Lung (tissue), 12 donors: Measurements from ENCODE around the gene VPS37B. TPM values are rescaled to one million over a fixed set of nuclear protein-coding genes. Genes with fewer than 3 reads are reported as not detected.
A peak's percentile ranks its signal among the peaks of the same experiment; 100 is the strongest.

Experiments used
- ATAC-seq: fragments of 200-7000 bp; cut with Tn5 transposase; one replicate; pipeline ENCODE4 v1.9.1; 2020; ENCODE audit warnings: moderate number of reproducible peaks; ENCODE audit not compliant: insufficient read depth, low FRiP score
- DNase-seq, 3 donors: peaks; one replicate each; pipeline ENCODE4 v3.0.0-alpha.2; 2013 to 2017
- H3K27ac ChIP-seq, 2 donors: one replicate each; pipeline ENCODE4 v1.5.1; 2013; ENCODE audit warnings: mild to moderate bottlenecking in 2 of 2, moderate library complexity in 2 of 2, control low read depth in 1 of 2, inconsistent platforms in 1 of 2, low read depth in 1 of 2, low read length in 1 of 2
- H3K27me3 ChIP-seq, 3 donors: one replicate each; pipeline ENCODE4 v1.5.1; 2013; ENCODE audit warnings: low read length in 2 of 3; ENCODE audit not compliant: control insufficient read depth in 3 of 3, insufficient read depth in 3 of 3
- H3K36me3 ChIP-seq, 4 donors: one replicate each; pipeline ENCODE4 v1.5.1; 2013; ENCODE audit warnings: low read length in 4 of 4, mild to moderate bottlenecking in 1 of 4, moderate library complexity in 1 of 4; ENCODE audit not compliant: control insufficient read depth in 4 of 4, insufficient read depth in 4 of 4
- H3K4me1 ChIP-seq, 5 donors: one replicate each; pipeline ENCODE4 v1.5.1; 2013; ENCODE audit warnings: low read length in 5 of 5, mild to moderate bottlenecking in 2 of 5, moderate library complexity in 1 of 5; ENCODE audit not compliant: control insufficient read depth in 5 of 5, insufficient read depth in 5 of 5
- H3K4me3 ChIP-seq: one replicate; pipeline ENCODE4 v1.5.1; 2013; ENCODE audit warnings: mild to moderate bottlenecking, control low read depth, moderate library complexity
- H3K9ac ChIP-seq, 2 donors: one replicate each; pipeline ENCODE4 v1.5.1; 2013; ENCODE audit warnings: low read length in 2 of 2, control low read depth in 1 of 2; ENCODE audit not compliant: insufficient read depth in 1 of 2
- H3K9me3 ChIP-seq, 4 donors: one replicate each; pipeline ENCODE4 v1.5.1; 2013; ENCODE audit warnings: low read length in 3 of 4, mild to moderate bottlenecking in 1 of 4, moderate library complexity in 1 of 4; ENCODE audit not compliant: control insufficient read depth in 4 of 4, insufficient read depth in 3 of 4
- CTCF ChIP-seq: IDR thresholded peaks from 2 replicates; pipeline ENCODE4 v1.5.1; 2012; ENCODE audit warnings: mild to moderate bottlenecking; ENCODE audit errors: control extremely low read depth, extremely low read depth
- WGBS, 2 donors: extraction: QIAGEN DNeasy Blood & Tissue Kit; methylation state at CpG; one replicate each; pipeline ENCODE4 v1.1.7; 2013; 5-methylcytosine and 5-hydroxymethylcytosine counted together
- polyA plus RNA-seq, 2 donors: library from polyadenylated mRNA; stranded (reverse); fragments of 200-250 nt; gene quantifications; one replicate each; pipeline ENCODE4 v1.2.1, GENCODE V29; 2013
- total RNA-seq, 2 donors: library from RNA; depleted of rRNA in 1 of 2; stranded (reverse); fragments of >200 nt in 1 of 2; gene quantifications; one replicate each; pipeline ENCODE4 v1.2.1, GENCODE V29; 2014 to 2021
- donor health status: control.
- donor health status: control.
- donor health status: Bipolar disorder and iron deficiency.
- donor health status: healthy.
- donor health status: DM: yes; HTN: yes; CAD: no.

The VPS37B gene
- total and polyA plus RNA-seq, 4 donors = 31.0 to 44.1 (median 42.3) TPM

- peak overlapping the region in 1 of 2 donors; percentile 32 for H3K27ac ChIP-seq
These were observed 58.3 kb downstream of the VPS37B start for GRCh38 chr12:122837306-122838265.

GRCh38 chr12:122836027-122836921 is 59.6 kb downstream of the VPS37B start:
- no peaks in the 10 kb centered on the region for H3K36me3 ChIP-seq
- H3K9me3 ChIP-seq = no peaks in the 10 kb centered on the region
- ATAC-seq (peak; percentile 30), DNase-seq (peak; percentile 49 to 53 (median 51))
- H3K9ac ChIP-seq = peak overlapping the region in 1 of 2 donors; percentile 26
- peak overlapping the region; percentile 36 for H3K4me3 ChIP-seq
- TF ChIP-seq CTCF = no peak
- 0 to 1% methylated on average over 42 of the region's 42 CpGs for WGBS, 2 donors
- H3K4me1 ChIP-seq = peaks cover 0 to 15% (median 2%) of the 10 kb centered on the region in 5 donors
- H3K27me3 ChIP-seq = peaks cover 0 to 13% (median 5%) of the 10 kb centered on the region in 3 donors
- peak overlapping the region; percentile 58 to 78 for H3K27ac ChIP-seq

More at GRCh38 chr12:122837306-122838265, 58.3 kb downstream of the VPS37B start:
- Histone ChIP-seq H3K9ac (no peak overlapping the region), H3K9me3 (no peaks in the 10 kb centered on the region), H3K4me1 (peaks cover 0 to 23% (median 15%) of the 10 kb centered on the region in 5 donors), H3K4me3 (no peak overlapping the region), H3K27me3 (peaks cover 0 to 13% (median 5%) of the 10 kb centered on the region in 3 donors), H3K36me3 (no peaks in the 10 kb centered on the region)
- no peak for DNase-seq
- 74 to 84% methylated on average over 22 of the region's 22 CpGs for WGBS, 2 donors
- no peak for TF ChIP-seq CTCF
- no peak for ATAC-seq

DNA sequence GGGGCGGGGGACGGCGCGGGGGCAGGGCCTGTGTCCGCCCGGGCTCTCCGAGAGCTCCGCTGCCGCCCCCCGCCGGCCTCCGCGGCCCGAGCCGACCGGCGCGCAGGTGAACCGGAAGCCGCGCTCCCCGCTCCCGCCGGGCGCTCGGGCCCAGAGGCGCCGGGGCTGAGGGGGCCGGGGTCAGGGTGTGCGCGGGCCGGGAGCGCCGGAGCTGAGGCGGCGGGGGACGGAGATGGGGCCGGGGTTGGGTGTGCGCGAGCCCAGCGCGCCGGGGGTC is 60.2 kb downstream of the VPS37B start:
- peaks cover 0 to 11% (median 0%) of the 10 kb centered on the region in 5 donors for H3K4me1 ChIP-seq
- no peak overlapping the region for H3K9ac ChIP-seq
- no peaks in the 10 kb centered on the region for H3K36me3 ChIP-seq
- TF ChIP-seq CTCF = no peak
- WGBS, 2 donors = 1% methylated on average over 21 to 43 of the region's 43 CpGs
- H3K4me3 ChIP-seq = peak overlapping the region; percentile 36
- DNase-seq (peak in 1 of 3 donors; percentile 44), ATAC-seq (no peak)
- H3K27me3 ChIP-seq = peaks cover 0 to 13% (median 5%) of the 10 kb centered on the region in 3 donors
- no peaks in the 10 kb centered on the region for H3K9me3 ChIP-seq
- H3K27ac ChIP-seq = peak overlapping the region; percentile 58 to 78
